HTR-8/SVneo (cell line): ENCODE results near the gene AIF1L.
"Not testable (repeated sequence)": the region's sequence is repeated elsewhere in the genome, so short reads cannot be mapped to it uniquely, and the experiment has no call there.

ENCODE experiments used
- DNase-seq: peaks from one replicate; pipeline ENCODE4 v3.0.0; 2011; ENCODE audit warnings: low spot score, mixed read lengths; ENCODE audit not compliant: insufficient read length
- FAIRE-seq: peaks from 2 replicates; lab custom pipeline; 2011; peaks lifted over from hg19 to GRCh38; lab: Jason Lieb, UNC

AIF1L gene

GRCh38 chr9:131149688-131150053 lies 53.3 kb downstream of the AIF1L start:
- FAIRE-seq (no peak), DNase-seq (no peak)

- DNase-seq (no peak), FAIRE-seq (no peak)
These were observed 57.3 kb downstream of the AIF1L start for GRCh38 chr9:131153595-131153994.

DNA sequence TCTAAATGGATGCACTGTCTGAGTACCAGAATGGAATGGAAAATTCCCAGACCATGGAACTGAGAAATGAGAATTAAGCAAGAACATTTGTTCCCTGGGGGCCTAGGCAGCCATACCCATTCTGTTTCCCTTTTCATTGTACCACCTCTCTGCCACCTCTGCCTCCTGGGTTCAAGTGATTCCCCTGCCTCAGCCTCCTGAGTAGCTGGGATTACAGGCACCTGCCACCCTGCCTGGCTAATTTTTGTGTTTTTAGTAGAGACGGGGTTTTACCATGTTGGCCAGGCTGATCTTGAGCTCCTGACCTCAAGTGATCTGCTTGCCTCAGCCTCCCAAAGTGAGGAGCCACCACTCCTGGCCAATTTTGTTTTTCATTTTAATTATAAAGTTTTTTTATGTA lies 62.3 kb downstream of the AIF1L start:
- not testable (repeated sequence) for DNase-seq, FAIRE-seq

DNA sequence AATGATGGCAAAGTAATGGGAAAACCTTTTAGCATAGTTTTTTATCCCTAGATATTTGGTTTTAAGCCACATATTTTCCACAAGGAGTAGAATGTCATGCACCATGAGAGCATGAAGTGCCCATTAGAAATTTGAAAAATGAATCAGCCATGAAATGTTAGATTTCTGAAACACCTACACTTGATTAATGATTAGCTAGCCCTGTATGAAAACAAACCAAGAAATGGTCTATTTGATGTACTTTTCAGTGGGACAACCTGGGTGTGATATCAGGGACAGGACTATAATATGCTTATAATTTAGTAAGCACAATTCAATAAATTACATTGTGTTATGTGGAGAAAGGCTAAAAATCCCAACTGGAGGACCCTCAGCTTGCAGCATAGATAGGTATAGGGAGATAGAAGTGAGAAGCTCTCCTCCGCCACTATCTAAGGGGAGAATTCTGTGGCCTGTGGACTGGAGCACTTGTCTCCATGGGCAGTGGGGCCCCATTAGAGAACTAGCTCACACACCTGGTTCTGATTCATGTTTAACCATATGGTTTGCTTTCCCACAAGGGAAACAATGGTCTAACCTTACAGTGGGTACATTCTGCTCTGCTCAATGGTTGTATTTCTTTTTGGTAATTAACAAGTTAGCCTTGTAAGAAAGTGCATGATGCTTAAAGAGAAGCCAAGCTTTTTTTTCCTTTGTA lies 64.2 kb downstream of the AIF1L start:
- DNase-seq (no peak), FAIRE-seq (no peak)

- DNase-seq (no peak), FAIRE-seq (no peak)
These were observed 65.3 kb downstream of the AIF1L start for GRCh38 chr9:131161585-131161984.

DNA sequence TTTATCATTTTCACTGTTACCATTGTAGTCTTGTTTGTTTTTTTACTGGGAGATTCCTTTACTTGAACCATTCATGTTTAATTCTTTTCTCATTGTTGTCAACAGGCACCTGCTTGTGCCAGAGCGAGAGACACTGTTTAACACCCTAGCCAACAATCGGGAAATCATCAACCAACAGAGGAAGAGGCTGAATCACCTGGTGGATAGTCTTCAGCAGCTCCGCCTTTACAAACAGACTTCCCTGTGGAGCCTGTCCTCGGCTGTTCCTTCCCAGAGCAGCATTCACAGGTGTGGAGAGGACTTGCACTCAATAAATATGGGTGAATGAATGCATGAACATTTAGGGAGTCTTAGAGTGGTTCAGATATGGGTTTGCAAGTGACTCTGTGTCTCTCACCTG lies 66.6 kb downstream of the AIF1L start:
- no peak for DNase-seq
- no peak for FAIRE-seq

DNA sequence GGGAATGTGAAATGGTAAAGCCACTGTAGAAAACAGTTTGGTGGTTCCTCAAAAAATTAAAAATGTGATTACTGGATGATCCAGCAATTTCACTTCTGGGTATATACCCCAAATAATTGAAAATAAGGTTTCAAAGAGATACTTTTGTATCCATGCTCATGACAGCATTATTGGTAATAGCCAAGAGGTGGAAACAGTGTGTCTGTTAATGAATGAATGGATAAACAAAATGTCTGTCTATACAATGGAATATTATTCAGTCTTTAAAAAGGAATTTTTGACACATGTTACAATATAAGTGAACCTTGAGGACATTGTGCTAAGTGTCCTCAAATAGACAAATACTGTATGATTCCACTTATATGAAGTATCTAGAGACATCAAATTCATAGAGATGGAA lies 69.2 kb downstream of the AIF1L start:
- FAIRE-seq (no peak), DNase-seq (no peak)

DNA sequence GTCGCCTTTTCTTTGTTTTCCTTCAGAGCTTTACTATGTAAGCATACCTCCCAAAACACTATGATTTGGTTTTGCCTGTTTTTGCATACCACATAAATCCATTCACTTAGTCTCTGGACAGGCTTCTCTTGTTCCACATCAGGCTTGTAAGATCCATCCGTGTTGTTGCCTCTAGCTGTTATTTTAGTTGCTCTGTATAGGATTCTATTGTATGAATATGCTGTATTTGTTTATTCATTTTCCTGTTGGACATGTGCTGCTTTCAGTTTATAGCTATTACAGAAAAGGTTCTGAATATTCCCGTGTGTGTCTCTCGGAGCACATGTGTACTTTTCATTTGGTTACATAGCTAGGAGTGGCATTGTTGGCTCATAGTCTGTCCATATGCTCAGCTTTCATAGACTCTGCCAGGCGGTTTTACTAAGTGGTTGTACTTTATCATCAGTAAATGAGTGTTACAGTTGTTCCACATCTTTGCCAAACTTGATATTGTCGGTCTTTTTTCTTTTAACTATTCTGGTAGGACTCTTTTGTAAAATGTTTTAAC lies 70.9 kb downstream of the AIF1L start:
- no peak for FAIRE-seq
- DNase-seq = no peak

DNA sequence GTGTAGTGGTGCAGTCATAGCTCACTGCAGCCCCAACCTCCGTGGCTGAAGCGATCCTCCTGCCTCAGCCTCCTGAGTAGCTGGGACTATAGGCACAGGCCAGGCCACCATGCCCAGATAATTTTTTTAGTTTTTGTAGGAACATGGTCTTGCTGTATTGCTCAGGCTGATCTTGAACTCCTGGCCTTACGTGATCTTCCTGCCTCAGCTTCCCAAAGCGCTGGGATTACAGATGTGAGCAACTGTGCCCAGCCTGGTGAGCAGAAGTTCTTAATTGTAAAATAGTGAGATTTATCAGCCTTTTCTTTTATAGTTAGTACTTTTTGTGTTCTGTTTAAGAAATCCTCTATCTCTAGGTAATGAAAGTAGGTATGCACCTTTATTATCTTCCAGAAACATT lies 71.6 kb downstream of the AIF1L start:
- DNase-seq = no peak
- FAIRE-seq = no peak

GRCh38 chr9:131169563-131170240 lies 73.4 kb downstream of the AIF1L start:
- FAIRE-seq (no peak), DNase-seq (no peak)
